Endothelial cell of hepatic sinusoid (primary cell): ENCODE results near the gene FKBP5.
"Not testable (repeated sequence)": the region's sequence is repeated elsewhere in the genome, so short reads cannot be mapped to it uniquely, and the experiment has no call there.

Experiments
- in situ Hi-C: cut with HindIII; loops from 2 replicates; pipeline ENCODE4 v1.10.0; 2017; ENCODE audit warnings: low sequenced_read_pairs

FKBP5 gene

DNA sequence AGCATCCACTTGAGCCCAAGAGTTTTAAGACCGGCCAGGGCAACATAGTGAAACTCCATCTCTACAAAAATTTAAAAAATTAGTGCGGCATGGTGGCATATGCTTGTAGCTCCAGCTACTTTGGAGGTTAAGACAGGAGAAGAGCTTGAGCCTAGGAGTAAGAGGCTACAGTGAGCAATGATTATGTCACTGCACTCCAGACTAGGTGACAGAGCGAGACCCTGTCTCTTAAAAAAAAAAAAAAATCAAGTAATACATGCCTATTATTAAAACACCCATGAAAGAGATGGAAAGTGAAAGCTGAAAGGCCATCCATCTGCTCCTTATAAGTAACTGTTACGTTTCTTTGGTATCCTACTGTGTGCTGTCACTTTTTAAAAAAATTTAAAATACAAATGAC lies 66.4 kb downstream of the FKBP5 start:
- in situ Hi-C loops = no loop called here

DNA sequence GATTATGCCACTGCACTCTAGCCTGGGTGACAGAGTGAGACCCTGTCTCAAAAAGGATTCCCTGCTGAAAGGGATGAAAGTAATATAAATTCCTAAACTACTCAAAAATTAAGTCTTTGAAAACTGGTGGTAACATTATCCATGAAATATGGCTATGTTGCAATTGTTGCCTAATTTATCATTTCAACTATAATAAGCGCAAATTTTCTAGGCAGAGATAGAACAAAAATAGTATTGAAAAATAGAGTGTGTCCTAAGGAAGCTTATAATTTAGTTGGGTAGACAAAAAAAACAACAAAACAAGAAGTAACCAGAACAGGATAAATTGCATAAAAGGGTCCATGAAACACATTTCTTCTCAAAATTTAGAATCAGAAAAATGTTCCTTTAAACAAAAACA lies 68.0 kb downstream of the FKBP5 start:
- in situ Hi-C loops = no loop called here

DNA sequence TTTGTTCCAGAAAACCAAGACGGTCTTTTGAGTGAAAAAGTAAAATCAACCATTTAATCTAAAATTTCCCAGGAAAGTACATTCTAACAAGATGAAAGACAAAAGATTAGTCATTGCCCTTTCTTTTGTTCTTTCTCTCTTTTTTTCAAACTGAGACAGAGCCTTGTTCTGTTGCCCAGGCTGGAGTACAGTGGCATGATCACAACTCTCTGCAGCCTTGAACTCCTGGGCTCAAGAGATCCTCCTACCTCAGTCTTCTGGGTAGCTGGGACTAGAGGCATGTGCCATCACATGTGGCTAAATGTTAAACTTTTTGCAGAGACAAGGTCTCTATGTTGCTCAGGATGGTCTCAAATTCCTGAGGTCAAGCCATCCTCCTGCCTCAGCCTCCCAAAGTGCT lies 75.0 kb downstream of the FKBP5 start:
- in situ Hi-C loops = no loop called here

DNA sequence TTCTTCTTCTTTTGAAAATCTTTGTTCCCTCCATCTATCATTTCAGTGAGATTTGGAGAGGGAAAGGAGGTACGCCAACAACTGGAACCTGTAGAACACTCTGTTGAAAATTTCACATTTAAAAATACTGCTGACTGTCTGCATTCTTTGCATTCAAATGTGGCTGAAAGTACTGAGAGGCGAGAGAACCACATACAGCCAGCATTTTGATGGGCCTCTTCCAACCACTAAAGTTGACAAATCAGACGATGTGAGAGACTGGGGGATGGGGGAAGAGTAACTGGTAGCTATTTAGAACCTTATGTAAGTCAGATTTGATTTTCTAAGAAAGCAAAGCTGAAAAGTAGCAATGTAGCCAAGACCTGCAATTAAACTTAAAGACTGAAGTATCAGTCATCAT lies 77.5 kb downstream of the FKBP5 start:
- in situ Hi-C loops = no loop called here

DNA sequence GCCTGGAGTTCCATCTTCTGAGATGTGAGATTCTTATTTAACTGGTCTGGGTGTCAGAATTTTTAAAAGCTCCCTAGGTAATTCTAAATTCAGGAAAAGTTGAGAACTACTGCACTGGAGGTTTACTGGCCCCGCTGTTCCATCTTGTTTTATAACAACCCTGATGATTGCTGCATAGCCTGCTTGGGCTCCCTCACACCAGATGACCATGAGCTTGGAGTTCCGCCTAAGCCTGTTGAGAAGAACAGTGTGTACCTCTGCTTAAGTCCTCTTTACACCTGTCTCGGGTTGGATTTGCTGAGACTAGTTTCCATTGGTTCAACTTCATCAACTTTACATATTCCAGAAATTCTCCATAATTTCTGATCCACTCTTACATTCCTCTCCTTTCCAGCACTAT lies 77.9 kb downstream of the FKBP5 start:
- in situ Hi-C loops = no loop called here

DNA sequence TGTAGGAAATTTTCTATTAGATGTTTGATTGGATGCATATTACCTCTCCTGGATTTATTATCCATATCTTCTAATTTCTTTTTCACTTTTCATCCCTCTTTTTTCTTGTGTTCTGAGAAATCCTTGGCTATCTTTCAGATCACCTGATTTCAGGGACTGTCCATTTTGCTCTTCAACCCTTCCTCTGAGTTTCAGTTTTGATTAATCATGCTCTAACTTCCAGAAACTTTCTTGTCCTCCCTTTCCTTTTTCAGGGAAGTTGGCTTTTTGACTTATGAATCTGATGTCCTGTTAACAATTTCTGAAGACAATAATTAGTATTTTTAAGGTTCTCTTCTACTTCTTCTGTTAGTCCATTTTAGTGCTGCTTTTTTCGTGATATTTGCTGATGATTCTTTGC lies 79.1 kb downstream of the FKBP5 start:
- in situ Hi-C loops = no loop called here

DNA sequence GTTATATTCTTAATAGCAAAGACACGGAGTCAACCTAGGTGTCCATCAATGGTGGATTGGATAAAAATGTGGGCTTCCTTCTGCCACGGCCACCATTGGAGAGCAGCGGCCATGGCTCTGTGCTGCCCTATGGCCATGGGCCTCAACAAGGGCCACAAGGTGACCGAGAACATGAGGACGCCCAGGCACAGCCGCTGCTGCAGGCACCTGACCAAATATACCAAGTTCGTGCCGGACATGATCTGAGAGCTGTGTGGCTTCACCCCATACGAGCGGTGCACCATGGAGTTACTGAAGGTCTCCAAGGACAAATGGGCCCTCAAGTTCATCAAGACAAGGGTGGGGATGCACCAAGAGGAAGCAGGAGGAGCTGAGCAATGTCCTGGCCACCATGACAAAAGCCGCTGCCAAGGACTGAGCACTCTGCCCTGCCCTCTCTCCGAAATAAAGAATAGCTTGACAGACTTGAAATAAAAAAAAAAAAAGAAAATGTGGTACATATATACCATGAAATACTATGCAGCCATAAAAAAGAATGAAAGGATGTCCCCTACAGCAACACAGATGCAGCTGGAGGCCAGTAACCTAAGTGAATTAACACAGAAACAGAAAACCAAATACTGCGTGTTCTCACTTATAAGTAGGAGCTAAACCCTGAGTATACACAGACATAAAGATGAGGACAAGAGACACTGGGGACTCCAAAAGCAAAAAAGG lies 81.0 kb downstream of the FKBP5 start:
- in situ Hi-C loops = no loop called here

DNA sequence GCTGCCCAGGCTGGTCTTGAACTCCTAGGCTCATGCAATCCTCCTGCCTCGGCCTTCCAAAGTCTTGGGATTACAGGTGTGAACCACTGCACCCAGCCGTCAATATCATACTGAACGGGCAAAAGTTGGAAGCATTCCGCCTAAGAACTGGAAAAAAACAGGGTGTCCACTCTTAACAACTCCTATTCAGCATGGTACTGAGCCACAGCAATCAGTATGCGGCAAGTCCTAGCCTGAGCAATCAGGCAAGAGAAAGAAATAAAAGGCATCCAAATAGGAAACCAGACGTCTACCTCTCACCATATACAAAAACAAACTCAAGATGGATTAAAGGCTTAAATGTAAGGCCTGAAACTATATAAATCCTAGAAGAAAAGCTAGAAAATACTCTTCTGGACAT lies 83.1 kb downstream of the FKBP5 start:
- in situ Hi-C loops = no loop called here

DNA sequence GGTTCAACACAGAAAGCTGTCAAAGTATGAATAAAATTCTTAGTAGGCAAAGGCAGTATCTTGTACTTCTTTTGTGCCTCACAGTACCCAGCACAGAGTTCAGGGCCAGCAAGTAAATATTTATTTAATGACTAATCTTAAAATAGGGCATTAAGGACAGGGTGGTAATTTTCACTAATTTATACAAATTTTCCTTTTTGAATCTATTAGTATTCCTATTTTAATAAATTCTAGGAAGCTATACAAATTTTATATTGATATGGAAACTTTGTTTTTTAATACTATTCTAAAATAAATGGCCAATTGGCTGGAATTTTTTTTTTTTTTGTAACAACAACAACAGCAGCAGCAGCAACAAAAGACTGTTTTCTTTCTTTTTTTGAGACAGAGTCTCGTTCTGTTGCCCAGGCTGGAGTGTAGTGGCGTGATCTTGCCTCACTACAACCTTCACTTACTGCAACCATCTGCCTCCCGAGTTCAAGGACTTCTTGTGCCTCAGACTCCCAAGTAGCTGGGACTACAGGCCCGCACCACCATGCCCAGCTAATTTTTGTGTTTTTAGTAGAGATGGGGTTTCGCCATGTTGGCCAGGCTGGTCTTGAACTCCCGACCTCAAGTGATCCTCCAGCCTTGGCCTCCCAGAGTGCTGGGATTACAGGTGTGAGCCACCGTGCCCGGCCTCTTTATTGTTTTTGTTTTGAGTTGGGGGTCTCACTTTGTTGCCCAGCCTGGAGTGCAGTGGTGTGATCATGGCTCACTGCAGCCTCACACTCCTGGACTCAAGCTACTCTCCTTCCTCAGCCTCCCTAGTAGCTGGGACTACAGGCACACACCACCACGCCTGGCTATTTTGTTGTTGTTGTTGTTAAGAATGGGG lies 85.2 kb downstream of the FKBP5 start:
- in situ Hi-C loops = no loop called here

DNA sequence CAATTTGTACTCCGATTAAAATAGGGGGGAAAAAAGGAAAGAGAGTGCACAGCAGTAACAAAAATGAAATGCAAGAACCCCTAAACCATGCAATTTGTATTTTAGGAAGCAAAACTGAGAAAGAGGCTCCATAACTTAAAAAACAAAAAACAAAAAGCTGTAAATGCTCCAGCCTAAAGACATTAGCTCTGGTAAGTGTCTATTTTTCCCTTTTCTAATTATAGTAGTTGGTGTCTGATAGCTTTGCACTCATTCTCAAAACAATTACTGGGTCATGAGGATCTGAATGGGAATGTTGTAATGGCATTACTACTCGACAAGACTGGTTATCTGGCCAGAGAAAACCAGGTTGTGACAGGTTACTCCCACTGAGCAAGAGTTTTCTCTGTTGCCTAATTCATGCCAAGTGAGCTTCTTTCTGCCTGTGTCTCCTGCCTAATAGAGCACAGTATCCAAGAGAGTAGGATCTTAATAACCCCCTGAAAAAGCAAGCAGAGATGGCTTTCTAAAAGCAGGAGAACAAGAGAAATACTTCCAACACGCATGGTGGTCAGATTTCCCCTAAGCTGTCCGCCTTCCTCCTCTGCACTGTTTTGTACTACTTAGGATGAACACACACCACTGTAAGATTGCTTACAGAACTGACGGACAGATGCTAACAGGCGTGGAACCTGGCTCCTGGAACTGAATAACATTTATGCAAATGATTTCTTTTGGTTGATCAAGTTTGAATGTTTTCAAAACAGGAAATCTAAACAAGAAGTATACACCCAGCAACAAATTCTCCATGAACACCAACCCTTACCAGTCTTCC lies 86.4 kb downstream of the FKBP5 start:
- in situ Hi-C loops = no loop called here

DNA sequence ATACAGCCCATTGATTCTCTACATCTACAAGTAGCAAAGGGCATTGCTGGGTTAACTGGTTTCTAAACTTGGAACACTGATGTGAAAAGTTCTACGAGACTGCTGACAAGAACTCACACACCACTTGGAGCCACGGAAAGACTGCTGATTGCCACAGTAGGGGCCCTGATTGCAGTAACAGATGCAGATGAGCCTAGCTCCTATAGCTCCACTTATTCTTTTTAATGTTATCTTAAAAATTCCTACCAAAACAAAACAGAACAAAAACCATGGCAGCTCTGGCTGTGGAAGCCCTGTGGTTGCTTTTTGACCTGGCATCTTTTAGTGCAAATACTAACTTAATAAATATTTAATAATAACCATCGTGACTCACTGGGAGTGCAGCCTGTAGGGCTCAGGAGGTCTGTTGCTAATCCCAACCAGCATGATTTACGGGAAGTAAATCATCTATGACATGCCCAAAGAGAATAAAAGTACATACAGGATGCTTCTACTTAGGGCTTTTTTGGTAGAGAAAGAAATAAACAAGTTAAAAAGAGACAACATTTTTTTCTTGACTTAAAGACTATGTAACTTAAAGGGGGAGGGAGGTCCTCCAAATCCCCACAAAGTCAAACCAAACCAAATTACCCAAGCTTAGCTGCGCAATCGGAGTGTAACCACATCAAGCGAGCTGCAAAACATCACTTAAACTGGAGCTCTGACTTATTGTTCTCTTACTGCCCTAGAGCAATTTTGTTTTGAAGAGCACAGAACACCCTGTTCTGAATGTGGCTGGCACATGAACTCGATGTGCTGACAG lies 87.2 kb downstream of the FKBP5 start:
- in situ Hi-C loops = no loop called here

DNA sequence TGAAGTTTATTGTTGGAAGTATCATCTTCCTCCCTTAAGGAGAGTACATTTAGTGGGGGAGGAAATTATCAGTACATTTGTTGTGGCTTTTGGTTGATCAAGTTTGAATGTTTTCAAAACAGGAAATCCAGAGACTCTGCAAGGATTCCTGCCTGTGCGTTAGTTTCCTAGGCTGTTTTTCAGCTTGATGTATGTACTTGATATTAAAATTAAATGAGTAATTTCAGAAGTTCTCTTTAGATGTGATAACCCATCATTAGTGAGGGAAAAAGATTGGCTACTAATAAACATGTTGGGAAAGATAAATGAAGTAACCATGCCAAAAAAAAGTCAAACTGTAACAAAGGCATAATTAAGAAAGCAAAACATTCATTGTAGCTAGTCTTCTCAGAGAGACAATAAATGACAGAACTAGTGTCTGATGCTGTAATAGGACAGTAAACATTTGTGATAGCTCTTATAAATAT lies 88.0 kb downstream of the FKBP5 start:
- in situ Hi-C loops = no loop called here

DNA sequence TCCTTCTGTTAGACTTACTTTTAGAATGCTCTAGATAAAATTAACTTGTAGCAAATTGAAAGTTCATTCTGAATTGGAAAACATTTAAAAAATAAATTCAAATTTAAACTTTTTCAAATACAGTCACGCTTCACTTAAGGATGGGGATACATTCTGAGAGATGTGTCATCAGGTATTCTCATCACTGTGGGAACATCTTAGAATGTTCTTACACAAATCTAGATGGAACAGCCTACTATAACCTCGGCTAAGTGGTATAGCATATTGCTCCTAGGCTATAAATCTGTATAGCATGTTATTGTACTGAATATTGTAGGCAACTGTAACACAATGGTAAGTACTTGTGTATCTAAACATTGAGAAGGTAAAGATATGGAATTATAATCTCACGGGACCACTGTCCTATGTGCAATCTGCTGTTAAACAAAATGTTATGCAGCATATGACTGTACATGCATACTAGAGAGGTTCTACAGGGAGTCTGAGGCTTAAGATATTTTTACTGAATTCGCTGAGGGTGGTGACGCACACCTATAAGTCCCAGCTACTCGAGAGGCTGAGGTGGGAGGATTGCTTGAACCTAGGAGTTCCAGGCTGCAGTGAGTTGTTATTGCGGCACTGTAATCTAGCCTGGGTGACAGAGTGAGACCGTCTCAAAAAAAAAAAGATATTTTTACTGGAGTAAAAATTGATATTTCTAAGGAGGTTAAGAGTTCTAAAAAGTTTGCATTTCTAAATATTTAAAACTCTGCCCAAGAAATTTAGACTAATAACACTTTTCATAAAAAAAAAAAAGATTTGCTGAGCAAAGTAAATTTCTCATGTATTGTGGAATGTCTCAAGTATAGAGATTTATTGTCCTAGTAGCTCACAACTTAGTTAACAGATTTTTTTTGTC lies 88.7 kb downstream of the FKBP5 start:
- in situ Hi-C loops = no loop called here

DNA sequence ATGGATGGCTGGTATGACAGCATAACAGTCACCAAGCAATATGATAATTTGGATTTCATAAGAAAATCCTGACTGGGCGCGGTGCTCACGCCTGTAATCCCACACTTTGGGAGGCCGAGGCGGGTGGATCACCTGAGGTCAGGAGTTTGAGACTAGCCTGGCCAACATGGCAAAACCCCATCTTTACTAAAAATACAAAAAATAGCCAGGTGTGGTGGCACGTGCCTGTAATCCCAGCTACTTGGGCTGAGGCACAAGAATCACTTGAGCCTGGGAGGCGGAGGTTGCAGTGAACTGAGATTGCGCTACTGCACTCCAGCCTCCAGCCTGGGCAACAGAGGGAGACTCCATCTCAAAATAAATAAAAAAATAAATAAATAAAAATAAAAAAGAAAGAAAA lies 90.1 kb downstream of the FKBP5 start:
- in situ Hi-C loops = not testable (repeated sequence)

DNA sequence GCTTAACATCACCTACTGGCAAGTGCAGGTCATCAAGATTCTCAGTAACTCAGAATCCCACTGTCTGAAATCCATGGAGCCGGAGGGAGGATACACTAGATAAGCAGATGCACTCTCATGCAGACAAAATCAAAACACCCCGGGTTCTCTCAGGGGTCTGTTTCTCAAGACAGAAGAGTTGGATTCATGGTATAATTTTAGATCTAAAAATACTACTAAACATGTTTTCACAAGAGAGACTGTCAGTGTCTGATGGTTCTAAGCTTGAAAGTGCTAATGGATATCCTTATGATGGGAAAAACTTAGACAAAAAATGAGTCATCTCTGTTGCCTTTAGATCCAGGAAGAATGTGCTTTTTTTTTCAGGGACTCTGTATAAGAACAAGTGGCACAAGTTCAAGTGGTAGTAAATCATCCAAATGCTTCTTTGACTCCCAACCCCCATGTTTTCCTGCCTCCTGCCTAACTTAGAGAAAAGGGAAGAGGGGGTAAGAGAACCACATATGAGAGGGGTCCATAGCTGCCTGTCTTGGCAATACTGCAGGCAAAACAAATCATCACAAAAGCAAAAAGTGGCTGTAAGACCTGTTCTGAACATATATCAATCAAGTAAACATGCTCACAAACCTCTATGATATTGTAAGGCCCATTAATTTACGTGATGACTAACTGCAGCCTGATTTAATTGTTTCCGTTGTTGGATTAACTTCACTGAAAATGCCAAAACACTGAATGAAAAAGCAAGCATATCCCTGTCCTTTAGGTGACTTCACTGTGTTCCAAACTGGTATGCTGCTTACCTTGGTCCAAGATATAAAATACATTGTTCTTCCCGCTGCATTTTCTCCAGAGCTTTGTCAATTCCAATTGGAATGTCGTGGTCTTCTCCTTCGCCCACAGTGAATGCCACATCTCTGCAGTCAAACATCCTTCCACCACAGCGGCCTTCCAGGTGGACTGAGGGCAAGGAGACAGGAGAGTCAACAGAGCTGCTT lies 92.0 kb downstream of the FKBP5 start:
- in situ Hi-C loops = no loop called here

DNA sequence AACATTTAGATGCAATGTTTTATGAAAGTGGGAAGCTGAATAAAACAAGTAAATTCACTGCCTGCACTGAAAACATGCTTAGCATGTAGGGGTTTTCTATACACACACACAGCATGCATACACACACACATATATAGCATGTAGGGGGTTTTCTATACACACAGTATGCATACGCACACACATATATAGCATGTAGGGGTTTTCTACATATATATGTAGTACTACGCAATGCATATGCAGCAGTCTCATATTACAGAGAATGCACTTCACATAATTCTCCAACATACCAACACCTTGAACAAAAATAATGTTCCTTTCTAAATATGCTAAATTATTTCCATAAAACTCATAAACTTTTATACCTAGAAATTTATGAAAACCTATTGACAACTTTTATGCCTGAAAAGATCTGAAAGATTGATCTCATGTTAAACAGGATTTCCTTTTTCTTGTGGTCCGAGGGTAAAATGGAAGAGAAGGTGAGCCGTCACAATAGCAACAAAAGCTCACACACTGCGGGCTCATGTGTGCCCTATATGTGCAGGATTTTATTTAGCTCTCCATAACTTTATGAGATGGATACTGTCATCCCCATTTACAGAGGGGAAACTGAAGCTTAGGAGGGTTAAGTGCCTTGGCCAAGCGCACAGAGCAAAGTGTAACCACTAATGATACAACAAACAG lies 94.1 kb downstream of the FKBP5 start:
- in situ Hi-C loops = no loop called here

DNA sequence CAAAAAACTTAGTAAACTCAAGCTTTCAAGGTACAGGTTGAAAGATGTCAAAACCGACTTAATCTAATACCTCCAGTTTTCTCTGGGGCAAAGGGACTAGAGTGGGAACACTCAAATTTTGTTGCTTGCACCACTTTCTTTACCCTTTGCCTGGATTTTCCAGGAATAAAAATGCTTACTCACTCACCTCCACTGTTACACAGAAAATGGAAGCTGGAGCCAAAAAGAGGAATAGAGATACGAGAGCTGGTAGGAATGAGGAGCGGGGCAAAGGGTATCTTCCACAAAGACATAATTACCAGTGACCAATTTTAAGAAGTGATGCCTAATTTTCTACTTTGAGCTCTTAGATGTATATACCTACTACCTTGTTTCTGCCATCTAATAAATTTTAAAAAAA lies 96.5 kb downstream of the FKBP5 start:
- in situ Hi-C loops = no loop called here

DNA sequence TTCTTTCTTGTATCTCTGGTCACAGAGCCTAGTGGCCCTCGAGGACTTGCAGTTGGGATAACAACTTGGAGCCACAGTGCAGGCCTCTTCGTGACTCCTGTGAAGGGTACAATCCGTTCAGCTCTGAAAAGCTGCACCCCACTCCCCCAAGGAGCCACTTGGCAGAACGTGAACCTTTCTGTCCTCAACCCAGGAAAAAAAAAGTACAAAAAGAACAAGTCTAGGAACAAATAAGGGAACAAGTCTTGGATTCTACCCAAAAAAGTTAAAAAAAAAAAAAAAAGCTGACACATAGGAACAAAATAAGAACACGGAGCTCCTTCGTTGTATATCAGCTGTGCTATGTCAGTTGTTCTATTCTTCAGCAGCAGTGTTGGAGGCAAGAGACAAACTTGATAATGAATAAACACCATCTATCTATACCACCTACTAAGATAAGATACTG lies 98.1 kb downstream of the FKBP5 start:
- in situ Hi-C loops = no loop called here
